ENCODE data around the gene MAD2L1. TPM values are rescaled to one million over a fixed set of nuclear protein-coding genes. Genes with fewer than 3 reads are reported as not detected.
"Not testable (repeated sequence)": the region's sequence is repeated elsewhere in the genome, so short reads cannot be mapped to it uniquely, and the experiment has no call there.

The MAD2L1 gene
- total RNA-seq, 2 experiments from 2014 or later = 68.4 to 68.5 TPM

- DNase-seq (no peak), ATAC-seq (no peak)
- Mint-ChIP-seq H3K4me1 (ENCODE audit: low read depth) (no peaks in the 10 kb centered on the region), H3K27ac (no peak overlapping the region), H3K27me3 (ENCODE audit: low read depth) (peaks cover 5% of the 10 kb centered on the region), H3K9me3 (ENCODE audit: insufficient read depth) (no peaks in the 10 kb centered on the region), H3K4me3 (no peak overlapping the region), H3K36me3 (ENCODE audit: low read depth) (no peaks in the 10 kb centered on the region)
- ChIA-PET CTCF (no interaction called here), POLR2A (no interaction called here)
These were observed 13.9 kb upstream of the MAD2L1 start for GRCh38 chr4:120080533-120080932.

GRCh38 chr4:120079839-120080520 lies 13.3 kb upstream of the MAD2L1 start:
- ATAC-seq = no peak
- ChIA-PET CTCF (no interaction called here), POLR2A (no interaction called here)
- H3K9me3 Mint-ChIP-seq (ENCODE audit: insufficient read depth) = no peaks in the 10 kb centered on the region
- no peaks in the 10 kb centered on the region for H3K36me3 Mint-ChIP-seq (ENCODE audit: low read depth)
- peaks cover 5% of the 10 kb centered on the region for H3K27me3 Mint-ChIP-seq (ENCODE audit: low read depth)
- H3K4me3 Mint-ChIP-seq = no peak overlapping the region
- DNase-seq = no peak
- no peak overlapping the region for H3K27ac Mint-ChIP-seq
- H3K4me1 Mint-ChIP-seq (ENCODE audit: low read depth) = no peaks in the 10 kb centered on the region

GRCh38 chr4:120078216-120078615 lies 11.6 kb upstream of the MAD2L1 start:
- ChIA-PET CTCF (interaction anchor here (0.9 to 1.3 kb wide), 3 partner anchors 12 to 1114 kb away, joined by 3 read pairs; no protein-coding TSS in a partner anchor), POLR2A (no interaction called here)
- H3K27ac Mint-ChIP-seq = no peak overlapping the region
- no peaks in the 10 kb centered on the region for H3K9me3 Mint-ChIP-seq (ENCODE audit: insufficient read depth)
- peaks cover 5% of the 10 kb centered on the region for H3K27me3 Mint-ChIP-seq (ENCODE audit: low read depth)
- no peaks in the 10 kb centered on the region for H3K36me3 Mint-ChIP-seq (ENCODE audit: low read depth)
- ATAC-seq = no peak
- no peak overlapping the region for H3K4me3 Mint-ChIP-seq
- no peaks in the 10 kb centered on the region for H3K4me1 Mint-ChIP-seq (ENCODE audit: low read depth)
- no peak for DNase-seq

- no peaks in the 10 kb centered on the region for H3K9me3 Mint-ChIP-seq (ENCODE audit: insufficient read depth)
- H3K36me3 Mint-ChIP-seq (ENCODE audit: low read depth) = peaks cover 15% of the 10 kb centered on the region
- ChIA-PET POLR2A (no interaction called here), CTCF (interaction anchor here (1.0 to 1.4 kb wide), 2 partner anchors 9 to 1237 kb away, joined by 3 to 4 read pairs; no protein-coding TSS in a partner anchor)
- H3K4me3 Mint-ChIP-seq = no peak overlapping the region
- peaks cover 27% of the 10 kb centered on the region for H3K4me1 Mint-ChIP-seq (ENCODE audit: low read depth)
- no peaks in the 10 kb centered on the region for H3K27me3 Mint-ChIP-seq (ENCODE audit: low read depth)
- H3K27ac Mint-ChIP-seq = no peak overlapping the region
- no peak for ATAC-seq
- peak; percentile 69 for DNase-seq
These were observed 4.6 kb upstream of the MAD2L1 start for GRCh38 chr4:120071192-120071795.

- H3K9me3 Mint-ChIP-seq (ENCODE audit: insufficient read depth) = no peaks in the 10 kb centered on the region
- H3K27me3 Mint-ChIP-seq (ENCODE audit: low read depth) = no peaks in the 10 kb centered on the region
- ChIA-PET CTCF (interaction anchor here (0.9 to 1.4 kb wide), 4 partner anchors 8 to 1238 kb away, joined by 3 to 5 read pairs (median 4); no protein-coding TSS in a partner anchor), POLR2A (no interaction called here)
- H3K4me1 Mint-ChIP-seq (ENCODE audit: low read depth) = peaks cover 31% of the 10 kb centered on the region
- peaks cover 19% of the 10 kb centered on the region for H3K36me3 Mint-ChIP-seq (ENCODE audit: low read depth)
- no peak overlapping the region for H3K4me3 Mint-ChIP-seq
- ATAC-seq = no peak
- no peak overlapping the region for H3K27ac Mint-ChIP-seq
- no peak for DNase-seq
These were observed 3.5 kb upstream of the MAD2L1 start for GRCh38 chr4:120070196-120070595.

- no peaks in the 10 kb centered on the region for H3K9me3 Mint-ChIP-seq (ENCODE audit: insufficient read depth)
- CTCF ChIA-PET = interaction anchor here (1.6 kb wide), 1 partner anchor 9 kb away, joined by 6 read pairs; no protein-coding TSS in a partner anchor
- peak; percentile 84 for DNase-seq
- H3K36me3 Mint-ChIP-seq (ENCODE audit: low read depth) = peaks cover 52% of the 10 kb centered on the region
- H3K4me3 Mint-ChIP-seq = peak overlapping the region; percentile 90
- H3K27ac Mint-ChIP-seq = peak overlapping the region; percentile 99
- no peaks in the 10 kb centered on the region for H3K27me3 Mint-ChIP-seq (ENCODE audit: low read depth)
- no peak for ATAC-seq
- H3K4me1 Mint-ChIP-seq (ENCODE audit: low read depth) = peaks cover 63% of the 10 kb centered on the region
- POLR2A ChIA-PET = interaction anchor here (0.5 to 1.3 kb wide), 5 partner anchors 161 to 1134 kb away, joined by 3 to 4 read pairs (median 3); no protein-coding TSS in a partner anchor
These were observed 603 bp downstream of the MAD2L1 start for GRCh38 chr4:120065974-120066516.

GRCh38 chr4:120064887-120065286 lies 1.8 kb downstream of the MAD2L1 start:
- no peaks in the 10 kb centered on the region for H3K27me3 Mint-ChIP-seq (ENCODE audit: low read depth)
- peaks cover 59% of the 10 kb centered on the region for H3K4me1 Mint-ChIP-seq (ENCODE audit: low read depth)
- ChIA-PET CTCF (interaction anchor here (1.6 kb wide), 1 partner anchor 8 kb away, joined by 6 read pairs; no protein-coding TSS in a partner anchor), POLR2A (no interaction called here)
- H3K36me3 Mint-ChIP-seq (ENCODE audit: low read depth) = peaks cover 60% of the 10 kb centered on the region
- DNase-seq (no peak), ATAC-seq (no peak)
- H3K9me3 Mint-ChIP-seq (ENCODE audit: insufficient read depth) = no peaks in the 10 kb centered on the region
- H3K4me3 Mint-ChIP-seq = peak overlapping the region; percentile 61
- H3K27ac Mint-ChIP-seq = peak overlapping the region; percentile 63

- H3K4me3 Mint-ChIP-seq = peak overlapping the region; percentile 40
- H3K27me3 Mint-ChIP-seq (ENCODE audit: low read depth); POLR2A ChIA-PET; ATAC-seq; H3K9me3 Mint-ChIP-seq (ENCODE audit: insufficient read depth); DNase-seq: not testable (repeated sequence)
- CTCF ChIA-PET = interaction anchor here (1.6 kb wide), 1 partner anchor 13 kb away, joined by 6 read pairs; no protein-coding TSS in a partner anchor
- H3K27ac Mint-ChIP-seq = peak overlapping the region; percentile 13
- H3K36me3 Mint-ChIP-seq (ENCODE audit: low read depth) = peaks cover 68% of the 10 kb centered on the region
- H3K4me1 Mint-ChIP-seq (ENCODE audit: low read depth) = peaks cover 51% of the 10 kb centered on the region
These were observed 2.9 kb downstream of the MAD2L1 start for GRCh38 chr4:120063711-120064110.

GRCh38 chr4:120062663-120063195 lies 3.9 kb downstream of the MAD2L1 start:
- peaks cover 69% of the 10 kb centered on the region for H3K36me3 Mint-ChIP-seq (ENCODE audit: low read depth)
- POLR2A ChIA-PET = no interaction called here
- no peak overlapping the region for H3K4me3 Mint-ChIP-seq
- peaks cover 43% of the 10 kb centered on the region for H3K4me1 Mint-ChIP-seq (ENCODE audit: low read depth)
- ATAC-seq (no peak), DNase-seq (no peak)
- CTCF ChIA-PET = interaction anchor here (1.3 to 1.6 kb wide), 3 partner anchors 8 to 434 kb away, joined by 4 to 6 read pairs (median 4); partner anchors contain the start of gene PDE5A
- H3K27me3 Mint-ChIP-seq (ENCODE audit: low read depth) = no peaks in the 10 kb centered on the region
- H3K27ac Mint-ChIP-seq = peak overlapping the region; percentile 35
- no peaks in the 10 kb centered on the region for H3K9me3 Mint-ChIP-seq (ENCODE audit: insufficient read depth)

- DNase-seq = no peak
- CTCF ChIA-PET = no interaction called here
- ATAC-seq = no peak
- Mint-ChIP-seq H3K4me1 (ENCODE audit: low read depth) (peaks cover 33% of the 10 kb centered on the region), H3K27ac (no peak overlapping the region), H3K9me3 (ENCODE audit: insufficient read depth) (no peaks in the 10 kb centered on the region), H3K27me3 (ENCODE audit: low read depth) (no peaks in the 10 kb centered on the region), H3K4me3 (no peak overlapping the region), H3K36me3 (ENCODE audit: low read depth) (peaks cover 63% of the 10 kb centered on the region)
- POLR2A ChIA-PET = no interaction called here
These were observed 7.6 kb downstream of the MAD2L1 start for GRCh38 chr4:120059036-120059435.

- H3K4me1 Mint-ChIP-seq (ENCODE audit: low read depth) = peaks cover 16% of the 10 kb centered on the region
- ChIA-PET POLR2A (interaction anchor here (0.5 kb wide), 1 partner anchor 208 kb away, joined by 4 read pairs; no protein-coding TSS in a partner anchor), CTCF (interaction anchor here (2.0 to 2.5 kb wide), 2 partner anchors 8 to 429 kb away, joined by 6 to 10 read pairs; partner anchors contain the start of gene PDE5A)
- H3K36me3 Mint-ChIP-seq (ENCODE audit: low read depth) = peaks cover 48% of the 10 kb centered on the region
- H3K4me3 Mint-ChIP-seq = no peak overlapping the region
- ATAC-seq (no peak), DNase-seq (no peak)
- no peak overlapping the region for H3K27ac Mint-ChIP-seq
- H3K27me3 Mint-ChIP-seq (ENCODE audit: low read depth) = no peaks in the 10 kb centered on the region
- no peaks in the 10 kb centered on the region for H3K9me3 Mint-ChIP-seq (ENCODE audit: insufficient read depth)
These were observed 9.2 kb downstream of the MAD2L1 start for GRCh38 chr4:120057416-120057815.
